A549 treated with CORT108297 at 1 μM for 4 hours (cell line): ENCODE results near the gene ADH7. TPM values are rescaled to one million over a fixed set of nuclear protein-coding genes. Genes with fewer than 3 reads are reported as not detected.

Experiments
- total RNA-seq: library from RNA; stranded (reverse); fragments of 200-300 nt; extraction: Qiagen RNA extraction; gene quantifications from 5 replicates; pipeline ENCODE4 v1.2.3, GENCODE V29; 2022

Gene ADH7
- not detected in 5 replicates for total RNA-seq

DNA sequence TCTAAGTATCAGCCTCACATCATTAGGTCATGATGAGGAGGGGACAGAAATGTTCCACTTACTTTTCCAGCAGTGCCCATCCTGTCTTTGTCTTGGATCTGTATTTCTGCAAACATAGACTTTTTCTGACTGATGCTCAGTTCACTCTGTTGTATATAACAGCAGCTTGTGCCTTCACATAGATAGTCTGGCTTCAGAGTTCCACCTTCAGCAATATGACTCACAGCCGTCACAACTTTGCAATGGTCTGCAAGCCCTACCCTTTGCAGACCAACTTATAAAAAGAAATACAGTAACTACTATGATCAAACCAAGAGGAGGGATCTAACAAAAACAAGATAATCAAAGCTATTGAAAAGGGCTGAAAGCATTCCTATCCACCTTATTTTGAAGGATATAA, at the start of gene ADH7:
ADH7 (minus strand) TSS at position 189 of the 400 bp plus-strand sequence; CDS start at position 80, 109 bp downstream.

Other genes starting within 250 kb of the ADH7 start
- gene ADH6, start 216.1 kb downstream of the ADH7 start, total RNA-seq = 0.07 to 0.15 TPM (median 0.12 TPM) in 3 of 5 replicates, not detected in the others
- not detected in 5 replicates for gene ADH1A, start 144.4 kb downstream of the ADH7 start, total RNA-seq
- not detected in 5 replicates for gene ADH1B, start 113.9 kb downstream of the ADH7 start, total RNA-seq
- gene ADH1C, start 82.6 kb downstream of the ADH7 start, total RNA-seq = not detected in 5 replicates
- gene C4orf17, start 75.7 kb upstream of the ADH7 start, total RNA-seq = not detected in 5 replicates
- gene TRMT10A, start 128.7 kb upstream of the ADH7 start, total RNA-seq = 3.4 to 6.9 TPM (median 4.1 TPM) in 5 replicates
- not detected in 5 replicates for gene MTTP, start 139.5 kb upstream of the ADH7 start, total RNA-seq
- not detected in 5 replicates for gene C4orf54, start 222.5 kb upstream of the ADH7 start, total RNA-seq